ENCODE data around the gene TEKT3. TPM values are rescaled to one million over a fixed set of nuclear protein-coding genes. Genes with fewer than 3 reads are reported as not detected.

Gene TEKT3
- total RNA-seq, 4 donors from 2014 or later, result 0.83 TPM; not detected in 3

- Histone ChIP-seq H3K4me1 (peaks cover 0 to 9% (median 5%) of the 10 kb centered on the region in 3 donors), H3K27ac (no peak overlapping the region), H3K27me3 (peaks cover 0 to 21% (median 0%) of the 10 kb centered on the region in 4 donors), H3K9me3 (no peaks in the 10 kb centered on the region), H3K4me3 (no peak overlapping the region), H3K36me3 (no peaks in the 10 kb centered on the region)
- WGBS, 2 donors, result 66 to 71% methylated on average over 5 of the region's 5 CpGs
- no peak for DNase-seq
- no peak for TF ChIP-seq CTCF (IDR thresholded peaks at IDR 0.05)
- TF ChIP-seq POLR2A (IDR thresholded peaks at IDR 0.05), result no peak
- intact Hi-C loops (cut with DNase I), result no loop called here
Observed at GRCh38 chr17:15269780-15270089, 71.7 kb downstream of the TEKT3 start.

- H3K27me3 ChIP-seq, result peaks cover 0 to 26% (median 0%) of the 10 kb centered on the region in 4 donors
- intact Hi-C loops (cut with DNase I), result no loop called here
- DNase-seq, result no peak
- H3K9me3 ChIP-seq, result no peaks in the 10 kb centered on the region
- no peaks in the 10 kb centered on the region for H3K36me3 ChIP-seq
- TF ChIP-seq POLR2A (IDR thresholded peaks at IDR 0.05), result no peak
- no peak for TF ChIP-seq CTCF (IDR thresholded peaks at IDR 0.05)
- 67 to 72% methylated on average over 7 of the region's 7 CpGs for WGBS, 2 donors
- H3K27ac ChIP-seq, result no peak overlapping the region
- no peak overlapping the region for H3K4me3 ChIP-seq
- peaks cover 0 to 14% (median 5%) of the 10 kb centered on the region in 3 donors for H3K4me1 ChIP-seq
Observed at GRCh38 chr17:15269087-15269779, 72.2 kb downstream of the TEKT3 start.

GRCh38 chr17:15268461-15268860 is 72.9 kb downstream of the TEKT3 start:
- TF ChIP-seq POLR2A (IDR thresholded peaks at IDR 0.05) (no peak), CTCF (IDR thresholded peaks at IDR 0.05) (no peak)
- Histone ChIP-seq H3K9me3 (no peaks in the 10 kb centered on the region), H3K4me3 (no peak overlapping the region), H3K4me1 (peaks cover 0 to 20% (median 7%) of the 10 kb centered on the region in 3 donors), H3K36me3 (no peaks in the 10 kb centered on the region), H3K27ac (no peak overlapping the region), H3K27me3 (peaks cover 0 to 34% (median 0%) of the 10 kb centered on the region in 4 donors)
- intact Hi-C loops (cut with DNase I), result no loop called here
- DNase-seq, result no peak
- 25 to 38% methylated on average over 1 of the region's 1 CpG for WGBS, 2 donors

GRCh38 chr17:15267996-15268395 is 73.4 kb downstream of the TEKT3 start:
- Histone ChIP-seq H3K27me3 (peaks cover 0 to 39% (median under 1%) of the 10 kb centered on the region in 4 donors), H3K4me3 (no peak overlapping the region), H3K4me1 (peaks cover under 1 to 24% (median 12%) of the 10 kb centered on the region in 3 donors), H3K27ac (no peak overlapping the region), H3K36me3 (no peaks in the 10 kb centered on the region), H3K9me3 (no peaks in the 10 kb centered on the region)
- WGBS, 2 donors, result 60 to 65% methylated on average over 3 of the region's 3 CpGs
- DNase-seq, result no peak
- TF ChIP-seq POLR2A (IDR thresholded peaks at IDR 0.05) (no peak), CTCF (IDR thresholded peaks at IDR 0.05) (no peak)
- intact Hi-C loops (cut with DNase I), result no loop called here

GRCh38 chr17:15266325-15267125 is 74.9 kb downstream of the TEKT3 start:
- intact Hi-C loops (cut with DNase I), result no loop called here
- Histone ChIP-seq H3K4me3 (no peak overlapping the region), H3K36me3 (no peaks in the 10 kb centered on the region), H3K9me3 (no peaks in the 10 kb centered on the region), H3K4me1 (peaks cover 5 to 32% (median 10%) of the 10 kb centered on the region in 3 donors), H3K27ac (no peak overlapping the region), H3K27me3 (peaks cover 0 to 53% (median 4%) of the 10 kb centered on the region in 4 donors)
- WGBS, 2 donors, result 77 to 79% methylated on average over 8 to 13 of the region's 13 CpGs
- TF ChIP-seq POLR2A (IDR thresholded peaks at IDR 0.05) (no peak), CTCF (IDR thresholded peaks at IDR 0.05) (no peak)
- no peak for DNase-seq

Measured in esophagus squamous epithelium (tissue), 5 donors.